H1 (cell line): ENCODE results near the gene RFC3. TPM values are rescaled to one million over a fixed set of nuclear protein-coding genes. Genes with fewer than 3 reads are reported as not detected.

Source experiments
- CHD7 ChIP-seq: fragments of 300-600 bp; sonication (generic); IDR thresholded peaks from 2 replicates; pipeline ENCODE4 v1.7.1; 2012; ENCODE audit warnings: low read length, moderate library complexity, mild to moderate bottlenecking, inconsistent platforms; ENCODE audit not compliant: insufficient replicate concordance
- GTF2F1 ChIP-seq: IDR thresholded peaks from 2 replicates; pipeline ENCODE4 v1.6.1; 2012; ENCODE audit warnings: low read depth, low read length, improper control_type of control experiment, borderline replicate concordance
- HDAC6 ChIP-seq: IDR thresholded peaks from one replicate; pipeline ENCODE4 v1.7.1; 2012; ENCODE audit warnings: low read depth, mild to moderate bottlenecking, inconsistent platforms, low read length, moderate library complexity
- JUND ChIP-seq: IDR thresholded peaks from 2 replicates; pipeline ENCODE4 v1.6.1; 2011; ENCODE audit warnings: mild to moderate bottlenecking, improper control_type of control experiment, low read length
- MAX ChIP-seq: IDR thresholded peaks from 2 replicates; pipeline ENCODE4 v1.6.1; 2012; ENCODE audit warnings: inconsistent platforms
- SIX5 ChIP-seq: IDR thresholded peaks from 2 replicates; pipeline ENCODE4 v1.6.1; 2011; ENCODE audit warnings: mild to moderate bottlenecking, low read depth, low read length
- SRF ChIP-seq: IDR thresholded peaks from 2 replicates; pipeline ENCODE4 v1.6.1; 2011; ENCODE audit warnings: mild to moderate bottlenecking, low read depth, low read length, moderate library complexity
- USF2 ChIP-seq: IDR thresholded peaks from 2 replicates; pipeline ENCODE4 v1.6.1; 2011; ENCODE audit warnings: low read length, improper control_type of control experiment
- polyA plus RNA-seq, 7 experiments: library from polyadenylated mRNA; depleted of rRNA in 3 of 7; stranded (reverse) in 5 of 7; unstranded in 2 of 7; fragments of >200 nt in 5 of 7; fragments of 200-250 nt in 2 of 7; gene quantifications; 1 replicate in 5 of 7; 2 replicates in 1 of 7; 4 replicates in 1 of 7; pipeline versions ENCODE4 v1.2.1 to v1.2.3, GENCODE V29; 2011 to 2013; ENCODE audit warnings: missing spikeins in 2 of 7, mixed read lengths in 2 of 7
- total RNA-seq: library from RNA; stranded (reverse); fragmentation: NEBNext Ultra II Directional; extraction: Animal tissue kit (Norgen Biotek cat#: 25700); gene quantifications from 2 replicates; pipeline ENCODE4 v1.2.1, GENCODE V29; 2021

The RFC3 gene
- total and polyA plus RNA-seq, 2 of the 8 experiments (the other 6 are each of a cell fraction or from before 2014, with no cell fraction given), result 26.4 to 45.6 TPM

GRCh38 chr13:33775339-33776108 lies 42.4 kb upstream of the RFC3 start (continued):
- TF ChIP-seq CHD7 (no peak), MAX (no peak), GTF2F1 (no peak), USF2 (no peak), SRF (no peak), JUND (no peak), SIX5 (no peak), HDAC6 (no peak)
